GM12878 (cell line): ENCODE data around the gene INCA1. TPM values are rescaled to one million over a fixed set of nuclear protein-coding genes. Genes with fewer than 3 reads are reported as not detected.

Source experiments
- ATF2 ChIP-seq: IDR thresholded peaks from 2 replicates; pipeline ENCODE4 v1.6.1; 2012; ENCODE audit warnings: low read length, inconsistent platforms
- BACH1 ChIP-seq: fragments of 450-650 bp; IDR thresholded peaks from 2 replicates; pipeline ENCODE4 v1.6.1; 2017; ENCODE audit warnings: mild to moderate bottlenecking, borderline replicate concordance
- CTCF ChIP-seq, 3 experiments: IDR thresholded peaks in 2 of 3; conservative IDR thresholded peaks in 1 of 3; 2 replicates each; pipeline ENCODE4 v1.5.1; 2011; ENCODE audit warnings: low read depth in 3 of 3, low read length in 3 of 3, mild to moderate bottlenecking in 3 of 3, control low read depth in 2 of 3, moderate library complexity in 2 of 3, inconsistent platforms in 1 of 3, mixed read lengths in 1 of 3; ENCODE audit not compliant: control insufficient read depth in 2 of 3, insufficient read depth in 1 of 3; ENCODE audit errors: extremely low read depth in 1 of 3
- GABPA ChIP-seq: IDR thresholded peaks from 2 replicates; pipeline ENCODE4 v1.6.1; 2014; ENCODE audit warnings: antibody characterized with exemption, low read depth, mild to moderate bottlenecking, inconsistent platforms
- HDAC6 ChIP-seq: fragments of 200-600 bp; sonication (generic); IDR thresholded peaks from one replicate; pipeline ENCODE4 v1.8.0; 2017; ENCODE audit warnings: antibody characterized with exemption; ENCODE audit not compliant: unreplicated experiment
- IKZF1 ChIP-seq: fragments of 450-650 bp; conservative IDR thresholded peaks from 2 replicates; pipeline ENCODE4 v1.6.1; 2017; ENCODE audit warnings: antibody characterized with exemption, mild to moderate bottlenecking
- IRF3 ChIP-seq: fragments of 450-650 bp; IDR thresholded peaks from 2 replicates; pipeline ENCODE4 v1.6.1; 2014; ENCODE audit warnings: mild to moderate bottlenecking
- MEF2A ChIP-seq: IDR thresholded peaks from 2 replicates; pipeline ENCODE4 v1.6.1; 2011; ENCODE audit warnings: low read depth, mild to moderate bottlenecking, low read length, moderate library complexity; ENCODE audit not compliant: insufficient read depth
- MLLT1 ChIP-seq: fragments of 450-650 bp; IDR thresholded peaks from 2 replicates; pipeline ENCODE4 v1.6.1; 2016; ENCODE audit warnings: mild to moderate bottlenecking
- NFXL1 ChIP-seq: fragments of 450-650 bp; IDR thresholded peaks from 2 replicates; pipeline ENCODE4 v1.6.1; 2017; ENCODE audit warnings: antibody characterized with exemption, mild to moderate bottlenecking, borderline replicate concordance
- NFYA ChIP-seq: IDR thresholded peaks from 2 replicates; pipeline ENCODE4 v1.6.1; 2011; ENCODE audit warnings: low read depth, mild to moderate bottlenecking, low read length, improper control_type of control experiment, borderline replicate concordance
- RELB ChIP-seq: fragments of 450-650 bp; IDR thresholded peaks from 2 replicates; pipeline ENCODE4 v1.6.1; 2017; ENCODE audit warnings: low read depth, mild to moderate bottlenecking, moderate library complexity
- REST ChIP-seq: IDR thresholded peaks from 2 replicates; pipeline ENCODE4 v1.6.1; 2012; ENCODE audit warnings: mild to moderate bottlenecking, low read depth, low read length
- SPI1 ChIP-seq: IDR thresholded peaks from 2 replicates; pipeline ENCODE4 v1.6.1; 2011; ENCODE audit warnings: low read depth, mild to moderate bottlenecking, low read length, moderate library complexity, borderline replicate concordance; ENCODE audit not compliant: insufficient read depth
- STAT1 ChIP-seq: fragments of 450-650 bp; conservative IDR thresholded peaks from 2 replicates; pipeline ENCODE4 v1.6.1; 2014; ENCODE audit warnings: antibody characterized with exemption, mild to moderate bottlenecking
- STAT3 ChIP-seq: IDR thresholded peaks from 2 replicates; pipeline ENCODE4 v1.6.1; 2011; ENCODE audit warnings: low read depth, low read length, improper control_type of control experiment
- SUZ12 ChIP-seq: fragments of 200-600 bp; sonication (generic); IDR thresholded peaks from one replicate; pipeline ENCODE4 v1.6.1; 2018; ENCODE audit warnings: antibody characterized with exemption, mild to moderate bottlenecking; ENCODE audit not compliant: unreplicated experiment
- polyA plus RNA-seq, 11 experiments: library from polyadenylated mRNA; depleted of rRNA in 4 of 11; unstranded in 6 of 11; stranded (reverse) in 5 of 11; fragments of >200 nt; fragmentation: Nextera tagmentation in 4 of 11; fragmentation: Illumina TruSeq in 1 of 11; extraction: Ambion mirVana in 4 of 11; extraction: Trizol in 1 of 11; gene quantifications; 1 replicate in 1 of 11; 2 replicates in 10 of 11; pipeline versions ENCODE4 v1.2.1 to v1.2.3, GENCODE V29; 2011 to 2016; ENCODE audit warnings: inconsistent platforms in 2 of 11, missing spikeins in 2 of 11, low read depth in 1 of 11
- total RNA-seq, 4 experiments: library from RNA; depleted of rRNA in 3 of 4; stranded (reverse); fragments of >200 nt in 3 of 4; fragmentation: Illumina TruSeq in 1 of 4; extraction: Trizol in 1 of 4; gene quantifications; 2 replicates each; pipeline versions ENCODE4 v1.2.1 to v1.2.3, GENCODE V29; 2013 to 2021

INCA1 gene
- total and polyA plus RNA-seq, 10 of the 15 experiments (the other 5 are each of a cell fraction or from before 2014, with no cell fraction given): 0.19 to 1.8 (median 0.45) TPM

- TF ChIP-seq CTCF (IDR thresholded peaks at IDR 0.05 in 2 of 3, conservative IDR thresholded peaks at IDR 0.05 in 1 of 3; ENCODE audit: control insufficient read depth in 2 of 3, extremely low read depth in 1 of 3, insufficient read depth in 1 of 3, low read depth in 3 of 3, low read length in 3 of 3) (peak; percentile 61 to 66 (median 66); a peak in 5 of 6 replicates), SUZ12 (no peak), IKZF1 (peak; percentile 92), REST (no peak), GABPA (no peak), RELB (peak; percentile 47; the same call in 1 of the 2 replicates), IRF3 (no peak), STAT1 (no peak; the same call in 1 of the 2 replicates), STAT3 (no peak), SPI1 (0 out of 2 replicates have a peak, but pooled peaks have one; percentile 2), ATF2 (no peak), MLLT1 (no peak), HDAC6 (no peak), NFYA (no peak), NFXL1 (no peak), BACH1 (peak; percentile 67), MEF2A (no peak)
Observed at GRCh38 chr17:4986951-4987766, 10.2 kb downstream of the INCA1 start, which contains the start of gene CAMTA2 (continued).
